IMR-90 (cell line): ENCODE results near the gene PRKAG1. TPM values are rescaled to one million over a fixed set of nuclear protein-coding genes. Genes with fewer than 3 reads are reported as not detected.

Experiments used
- ATAC-seq: fragments of 200-7000 bp; cut with Tn5 transposase; 2 replicates; pipeline ENCODE4 v1.9.1; 2020; ENCODE audit warnings: low read depth, mild to moderate bottlenecking, moderate library complexity
- BruUV-seq: library from RNA; stranded (reverse); fragments of 400-500 nt; replicated peaks from 2 replicates; lab custom pipeline; 2021; lab: Mats Ljungman, UMichigan
- CTCF ChIA-PET: fragments of 300-600 bp; formaldehyde crosslinking; extraction: SDS; loops from one replicate; lab custom pipeline; 2021; ENCODE audit warnings: antibody characterized with exemption; lab: Yijun Ruan, JAX
- POLR2A ChIA-PET: fragments of 300-600 bp; sonication (Branson Sonifier 250); formaldehyde crosslinking; loops from one replicate; lab custom pipeline; 2022; ENCODE audit warnings: antibody characterized with exemption; ENCODE audit not compliant: unreplicated experiment; lab: Charles Lee
- DNase-seq: peaks from one replicate; pipeline ENCODE4 v3.0.0; 2013
- H2AFZ ChIP-seq: replicated peaks from 2 replicates; pipeline ENCODE3; 2013; ENCODE audit warnings: low read length, mild to moderate bottlenecking; ENCODE audit not compliant: poor library complexity
- H2AK5ac ChIP-seq: 2 replicates; pipeline ENCODE4 v1.6.1; 2013; ENCODE audit warnings: low read depth, low read length, inconsistent platforms
- H2AK9ac ChIP-seq: replicated peaks from 2 replicates; pipeline ENCODE3; 2013; ENCODE audit warnings: mild to moderate bottlenecking, low read depth, low read length, moderate library complexity; ENCODE audit not compliant: poor library complexity
- H2BK120ac ChIP-seq: 2 replicates; pipeline ENCODE4 v1.6.1; 2013; ENCODE audit warnings: low read depth, low read length, inconsistent platforms
- H2BK15ac ChIP-seq: 3 replicates; pipeline ENCODE4 v1.6.1; 2013; ENCODE audit warnings: low read depth, low read length, inconsistent platforms
- H2BK20ac ChIP-seq: 2 replicates; pipeline ENCODE4 v1.6.1; 2013; ENCODE audit warnings: low read depth, mild to moderate bottlenecking, inconsistent platforms, low read length, moderate library complexity
- H2BK5ac ChIP-seq: 2 replicates; pipeline ENCODE4 v1.6.1; 2013; ENCODE audit warnings: mild to moderate bottlenecking, low read depth, low read length, inconsistent platforms; ENCODE audit not compliant: poor library complexity, severe bottlenecking
- H3K14ac ChIP-seq: replicated peaks from 2 replicates; pipeline ENCODE4 v1.6.1; 2013; ENCODE audit warnings: low read depth, low read length, inconsistent platforms
- H3K18ac ChIP-seq: 2 replicates; pipeline ENCODE4 v1.6.1; 2013; ENCODE audit warnings: low read depth, low read length, control low read depth
- H3K23ac ChIP-seq: 2 replicates; pipeline ENCODE4 v1.6.1; 2013; ENCODE audit warnings: low read depth, low read length, inconsistent platforms
- H3K27ac ChIP-seq: 2 replicates; pipeline ENCODE4 v1.5.1; 2013; ENCODE audit warnings: mild to moderate bottlenecking, control low read depth, low read length; ENCODE audit not compliant: insufficient read depth
- H3K27me3 ChIP-seq: 2 replicates; pipeline ENCODE4 v1.6.1; 2013; ENCODE audit warnings: low read length; ENCODE audit not compliant: control insufficient read depth, insufficient read depth
- H3K36me3 ChIP-seq: 2 replicates; pipeline ENCODE4 v1.6.1; 2013; ENCODE audit warnings: low read length, mixed read lengths; ENCODE audit not compliant: control insufficient read depth, insufficient read depth
- H3K4ac ChIP-seq: 2 replicates; pipeline ENCODE4 v1.6.1; 2013; ENCODE audit warnings: low read depth, low read length, inconsistent platforms
- H3K4me1 ChIP-seq: 2 replicates; pipeline ENCODE4 v1.6.1; 2013; ENCODE audit warnings: low read length, mixed read lengths; ENCODE audit not compliant: control insufficient read depth, insufficient read depth
- H3K4me2 ChIP-seq: 2 replicates; pipeline ENCODE4 v1.6.1; 2013; ENCODE audit warnings: low read depth, mild to moderate bottlenecking, control low read depth, low read length, moderate library complexity
- H3K4me3 ChIP-seq: 2 replicates; pipeline ENCODE4 v1.5.1; 2013; ENCODE audit warnings: low read depth, mild to moderate bottlenecking, control low read depth, low read length, moderate library complexity; ENCODE audit not compliant: insufficient read depth
- H3K56ac ChIP-seq: 2 replicates; pipeline ENCODE4 v1.6.1; 2013; ENCODE audit warnings: low read length, inconsistent platforms; ENCODE audit not compliant: insufficient read depth; ENCODE audit errors: extremely low read depth
- H3K79me1 ChIP-seq, 2 experiments: 2 replicates each; pipeline ENCODE4 v1.6.1; 2013; ENCODE audit warnings: low read length in 2 of 2, inconsistent platforms in 1 of 2, low read depth in 1 of 2
- H3K9ac ChIP-seq: 2 replicates; pipeline ENCODE4 v1.6.1; 2013; ENCODE audit warnings: low read depth, low read length, control low read depth
- H3K9me1 ChIP-seq: 2 replicates; pipeline ENCODE4 v1.6.1; 2013; ENCODE audit warnings: low read length, inconsistent platforms; ENCODE audit not compliant: insufficient read depth
- H3K9me3 ChIP-seq: 2 replicates; pipeline ENCODE4 v1.6.1; 2013; ENCODE audit warnings: low read length; ENCODE audit not compliant: control insufficient read depth, insufficient read depth
- H4K20me1 ChIP-seq: 2 replicates; pipeline ENCODE4 v1.6.1; 2013; ENCODE audit warnings: low read length, inconsistent platforms; ENCODE audit not compliant: insufficient read depth
- H4K5ac ChIP-seq: 2 replicates; pipeline ENCODE4 v1.6.1; 2013; ENCODE audit warnings: mild to moderate bottlenecking, low read depth, low read length, control low read depth
- H4K8ac ChIP-seq, 2 experiments: 2 replicates each; pipeline ENCODE4 v1.6.1; 2013; ENCODE audit warnings: low read depth in 2 of 2, low read length in 2 of 2, control low read depth in 1 of 2, inconsistent platforms in 1 of 2
- H4K91ac ChIP-seq: 2 replicates; pipeline ENCODE4 v1.6.1; 2013; ENCODE audit warnings: low read depth, low read length, inconsistent platforms; ENCODE audit not compliant: insufficient read depth
- BHLHE40 ChIP-seq: fragments of 150-350 bp; IDR thresholded peaks from 2 replicates; pipeline ENCODE4 v1.6.1; 2016; ENCODE audit warnings: mild to moderate bottlenecking, low read depth, low read length
- CEBPB ChIP-seq: IDR thresholded peaks from 2 replicates; pipeline ENCODE4 v1.6.1; 2012; ENCODE audit warnings: low read depth, low read length, improper control_type of control experiment
- CHD1 ChIP-seq: IDR thresholded peaks from 2 replicates; pipeline ENCODE4 v1.6.1; 2012; ENCODE audit warnings: low read depth, low read length, improper control_type of control experiment
- MAFK ChIP-seq: IDR thresholded peaks from 2 replicates; pipeline ENCODE4 v1.6.1; 2012; ENCODE audit warnings: low read depth, low read length, improper control_type of control experiment
- MAZ ChIP-seq: IDR thresholded peaks from 2 replicates; pipeline ENCODE4 v1.6.1; 2012; ENCODE audit warnings: low read depth, mild to moderate bottlenecking, low read length, improper control_type of control experiment, moderate library complexity, borderline replicate concordance
- MXI1 ChIP-seq: IDR thresholded peaks from 2 replicates; pipeline ENCODE4 v1.6.1; 2012; ENCODE audit warnings: low read depth, mild to moderate bottlenecking, low read length, moderate library complexity, borderline replicate concordance
- NFE2L2 ChIP-seq: fragments of 150-350 bp; IDR thresholded peaks from 2 replicates; pipeline ENCODE4 v1.6.1; 2016; ENCODE audit warnings: low read depth, mild to moderate bottlenecking, low read length
- POLR2A ChIP-seq: IDR thresholded peaks from 2 replicates; pipeline ENCODE4 v1.6.1; 2012; ENCODE audit warnings: mild to moderate bottlenecking, low read depth, low read length
- RAD21 ChIP-seq: IDR thresholded peaks from 2 replicates; pipeline ENCODE4 v1.6.1; 2012; ENCODE audit warnings: low read length, improper control_type of control experiment
- RCOR1 ChIP-seq: IDR thresholded peaks from 2 replicates; pipeline ENCODE4 v1.6.1; 2012; ENCODE audit warnings: mild to moderate bottlenecking, low read length, improper control_type of control experiment; ENCODE audit not compliant: insufficient replicate concordance
- RFX5 ChIP-seq: IDR thresholded peaks from 2 replicates; pipeline ENCODE4 v1.8.0; 2012; ENCODE audit warnings: low read depth, mild to moderate bottlenecking, low read length, moderate library complexity
- SMC3 ChIP-seq: fragments of 150-350 bp; IDR thresholded peaks from 2 replicates; pipeline ENCODE4 v1.6.1; 2016; ENCODE audit warnings: low read depth, mild to moderate bottlenecking, antibody characterized with exemption, low read length, moderate library complexity
- WGBS, 2 experiments: methylation state at CpG; one replicate each; pipeline versions ENCODE4 v1.1.5 to v1.1.7; 2013; ENCODE audit warnings: missing lambda C conversion rate in 2 of 2; ENCODE audit not compliant: insufficient read length in 1 of 2; ENCODE audit errors: extremely low coverage in 2 of 2; 5-methylcytosine and 5-hydroxymethylcytosine counted together
- dilution Hi-C: fragments of 300-500 bp; cut with HindIII; formaldehyde crosslinking; loops from one replicate; pipeline ENCODE4 v1.14.3; 2018; ENCODE audit warnings: low sequenced_read_pairs; ENCODE audit not compliant: unreplicated experiment
- in situ Hi-C: fragments of 300-500 bp; cut with MboI; formaldehyde crosslinking; loops from 3 replicates; pipeline ENCODE4 v1.14.3; 2019; ENCODE audit warnings: low sequenced_read_pairs, inconsistent platforms, mixed read lengths
- intact Hi-C: fragments of 100-400 bp; cut with micrococcal nuclease; formaldehyde crosslinking; loops from 2 replicates; pipeline ENCODE4 v1.10.0; 2022
- polyA plus RNA-seq, 3 experiments: library from polyadenylated mRNA; depleted of rRNA; stranded (reverse); fragments of >200 nt; gene quantifications; 2 replicates each; pipeline ENCODE4 v1.2.3, GENCODE V29; 2012; ENCODE audit warnings: low replicate concordance in 1 of 3
- total RNA-seq: library from RNA; depleted of rRNA; stranded (reverse); fragments of >200 nt; gene quantifications from 2 replicates; pipeline ENCODE4 v1.2.3, GENCODE V29; 2012
- TF ChIP-seq, protein P1 (sequence below): fragments of 150-350 bp; IDR thresholded peaks from 2 replicates; pipeline ENCODE4 v1.6.1; 2016; ENCODE audit warnings: low read depth, mild to moderate bottlenecking, low read length, moderate library complexity, borderline replicate concordance
- TF ChIP-seq, protein P2 (sequence below): fragments of 150-350 bp; IDR thresholded peaks from 2 replicates; pipeline ENCODE4 v1.6.1; 2017; ENCODE audit warnings: mild to moderate bottlenecking, antibody characterized with exemption, low read length, low read depth
- TF ChIP-seq, protein P3 (sequence below): conservative IDR thresholded peaks from 2 replicates; pipeline ENCODE4 v1.5.1; 2012; ENCODE audit warnings: mild to moderate bottlenecking, low read depth, low read length, improper control_type of control experiment

PRKAG1 gene
- total and polyA plus RNA-seq, 2 of the 4 experiments (the other 2 are of a cell fraction), result 81.1 to 106 TPM

DNA sequence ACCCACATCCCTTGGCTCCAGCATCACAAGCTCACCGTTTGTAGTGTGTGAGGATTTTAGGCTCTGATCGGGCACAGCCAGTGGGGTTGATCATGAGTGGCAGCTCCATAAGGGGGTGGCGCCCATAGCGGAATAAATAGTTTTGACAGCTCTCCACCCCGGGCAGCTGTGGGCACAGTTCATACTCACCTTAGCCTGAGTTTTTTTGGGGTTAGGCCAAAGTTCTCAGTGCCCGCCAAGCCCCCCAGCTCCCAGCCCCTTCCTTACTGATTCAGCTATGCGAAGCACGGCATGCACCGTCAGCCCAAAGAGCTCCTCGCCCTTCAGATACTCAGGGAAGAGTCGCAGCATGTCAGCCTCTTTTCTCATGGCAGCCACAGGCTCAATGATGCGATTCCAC is 6.0 kb upstream of the PRKAG1 start:
- Histone ChIP-seq H3K9ac (no peak overlapping the region), H2BK15ac (no peak overlapping the region), H3K56ac (no peak overlapping the region), H3K27me3 (no peaks in the 10 kb centered on the region), H4K5ac (no peak overlapping the region), H4K91ac (no peak overlapping the region), H3K4me3 (no peak overlapping the region), H3K27ac (no peak overlapping the region), H2AK9ac (no peak overlapping the region), H3K4ac (no peak overlapping the region), H2BK120ac (no peak overlapping the region), H2AFZ (no peak overlapping the region), H2BK20ac (no peak overlapping the region), H3K9me1 (no peaks in the 10 kb centered on the region), H3K14ac (no peak overlapping the region), H3K79me1 (peaks cover 19 to 42% of the 10 kb centered on the region in 2 experiments), H4K8ac (no peak overlapping the region), H3K23ac (no peak overlapping the region), H4K20me1 (peaks cover 10% of the 10 kb centered on the region; the same call in 1 of the 2 replicates), H3K18ac (no peak overlapping the region), H3K36me3 (peaks cover 73% of the 10 kb centered on the region), H3K4me2 (no peak overlapping the region), H2AK5ac (no peak overlapping the region), H2BK5ac (no peak overlapping the region), H3K9me3 (no peaks in the 10 kb centered on the region), H3K4me1 (peaks cover under 1% of the 10 kb centered on the region; the same call in 1 of the 2 replicates)
- no peak for ATAC-seq
- in situ Hi-C loops, result no loop called here
- TF ChIP-seq, protein P1, sequence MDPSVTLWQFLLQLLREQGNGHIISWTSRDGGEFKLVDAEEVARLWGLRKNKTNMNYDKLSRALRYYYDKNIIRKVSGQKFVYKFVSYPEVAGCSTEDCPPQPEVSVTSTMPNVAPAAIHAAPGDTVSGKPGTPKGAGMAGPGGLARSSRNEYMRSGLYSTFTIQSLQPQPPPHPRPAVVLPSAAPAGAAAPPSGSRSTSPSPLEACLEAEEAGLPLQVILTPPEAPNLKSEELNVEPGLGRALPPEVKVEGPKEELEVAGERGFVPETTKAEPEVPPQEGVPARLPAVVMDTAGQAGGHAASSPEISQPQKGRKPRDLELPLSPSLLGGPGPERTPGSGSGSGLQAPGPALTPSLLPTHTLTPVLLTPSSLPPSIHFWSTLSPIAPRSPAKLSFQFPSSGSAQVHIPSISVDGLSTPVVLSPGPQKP, result no peak
- TF ChIP-seq CEBPB (no peak), RAD21 (no peak), RCOR1 (no peak), SMC3 (no peak), CHD1 (no peak), MXI1 (no peak), MAFK (no peak), BHLHE40 (no peak), POLR2A (no peak), RFX5 (no peak), NFE2L2 (no peak), MAZ (no peak)
- TF ChIP-seq, protein P2, sequence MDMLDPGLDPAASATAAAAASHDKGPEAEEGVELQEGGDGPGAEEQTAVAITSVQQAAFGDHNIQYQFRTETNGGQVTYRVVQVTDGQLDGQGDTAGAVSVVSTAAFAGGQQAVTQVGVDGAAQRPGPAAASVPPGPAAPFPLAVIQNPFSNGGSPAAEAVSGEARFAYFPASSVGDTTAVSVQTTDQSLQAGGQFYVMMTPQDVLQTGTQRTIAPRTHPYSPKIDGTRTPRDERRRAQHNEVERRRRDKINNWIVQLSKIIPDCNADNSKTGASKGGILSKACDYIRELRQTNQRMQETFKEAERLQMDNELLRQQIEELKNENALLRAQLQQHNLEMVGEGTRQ, result no peak
- TF ChIP-seq, protein P3, sequence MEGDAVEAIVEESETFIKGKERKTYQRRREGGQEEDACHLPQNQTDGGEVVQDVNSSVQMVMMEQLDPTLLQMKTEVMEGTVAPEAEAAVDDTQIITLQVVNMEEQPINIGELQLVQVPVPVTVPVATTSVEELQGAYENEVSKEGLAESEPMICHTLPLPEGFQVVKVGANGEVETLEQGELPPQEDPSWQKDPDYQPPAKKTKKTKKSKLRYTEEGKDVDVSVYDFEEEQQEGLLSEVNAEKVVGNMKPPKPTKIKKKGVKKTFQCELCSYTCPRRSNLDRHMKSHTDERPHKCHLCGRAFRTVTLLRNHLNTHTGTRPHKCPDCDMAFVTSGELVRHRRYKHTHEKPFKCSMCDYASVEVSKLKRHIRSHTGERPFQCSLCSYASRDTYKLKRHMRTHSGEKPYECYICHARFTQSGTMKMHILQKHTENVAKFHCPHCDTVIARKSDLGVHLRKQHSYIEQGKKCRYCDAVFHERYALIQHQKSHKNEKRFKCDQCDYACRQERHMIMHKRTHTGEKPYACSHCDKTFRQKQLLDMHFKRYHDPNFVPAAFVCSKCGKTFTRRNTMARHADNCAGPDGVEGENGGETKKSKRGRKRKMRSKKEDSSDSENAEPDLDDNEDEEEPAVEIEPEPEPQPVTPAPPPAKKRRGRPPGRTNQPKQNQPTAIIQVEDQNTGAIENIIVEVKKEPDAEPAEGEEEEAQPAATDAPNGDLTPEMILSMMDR, result no peak
- dilution Hi-C loops, result no loop called here
- no peak for DNase-seq
- intact Hi-C loops, result no loop called here
- ChIA-PET CTCF (no interaction called here), POLR2A (no interaction called here)
- 95% methylated on average over 6 of the region's 12 CpGs; no CpG with 5 or more reads in 1 of the 2 experiments for WGBS, 2 experiments
- no TSS peak for BruUV-seq
